Endothelial cell (in vitro differentiated cells): ENCODE measurements around the gene OSBP2. TPM values are rescaled to one million over a fixed set of nuclear protein-coding genes. Genes with fewer than 3 reads are reported as not detected.

Experiments
- DNase-seq: peaks from one replicate; pipeline ENCODE4 v3.0.0; 2021; ENCODE audit warnings: low spot score
- H3K27ac Mint-ChIP-seq: one replicate; pipeline ENCODE4 v1.8.0; 2021; ENCODE audit warnings: mixed read lengths, inconsistent platforms; ENCODE audit not compliant: unreplicated experiment
- H3K27me3 Mint-ChIP-seq: one replicate; pipeline ENCODE4 v1.8.0; 2021; ENCODE audit warnings: mild to moderate bottlenecking, moderate library complexity, mixed read lengths, inconsistent platforms; ENCODE audit not compliant: unreplicated experiment
- H3K36me3 Mint-ChIP-seq: one replicate; pipeline ENCODE4 v1.8.0; 2021; ENCODE audit warnings: mild to moderate bottlenecking, low read depth, mixed read lengths, inconsistent platforms; ENCODE audit not compliant: unreplicated experiment
- H3K4me1 Mint-ChIP-seq: one replicate; pipeline ENCODE4 v1.8.0; 2021; ENCODE audit warnings: mild to moderate bottlenecking, mixed read lengths, inconsistent platforms; ENCODE audit not compliant: unreplicated experiment
- H3K4me3 Mint-ChIP-seq: one replicate; pipeline ENCODE4 v1.8.0; 2021; ENCODE audit warnings: mild to moderate bottlenecking, mixed read lengths, inconsistent platforms; ENCODE audit not compliant: unreplicated experiment
- H3K9me3 Mint-ChIP-seq: one replicate; pipeline ENCODE4 v1.8.0; 2021; ENCODE audit warnings: mixed read lengths, inconsistent platforms; ENCODE audit not compliant: unreplicated experiment
- CTCF ChIP-seq: fragments of 200-600 bp; sonication (generic); IDR thresholded peaks from one replicate; pipeline ENCODE4 v1.5.0; 2021; ENCODE audit warnings: antibody characterized with exemption; ENCODE audit not compliant: unreplicated experiment
- total RNA-seq: library from RNA; stranded (reverse); fragmentation: NEBNext Ultra II Directional; extraction: Animal tissue kit (Norgen Biotek cat#: 25700); gene quantifications from one replicate; pipeline ENCODE4 v1.2.1, GENCODE V29; 2021; ENCODE audit not compliant: unreplicated experiment

The OSBP2 gene
- total RNA-seq, 1 donor from 2014 or later, result 3.0 TPM

DNA sequence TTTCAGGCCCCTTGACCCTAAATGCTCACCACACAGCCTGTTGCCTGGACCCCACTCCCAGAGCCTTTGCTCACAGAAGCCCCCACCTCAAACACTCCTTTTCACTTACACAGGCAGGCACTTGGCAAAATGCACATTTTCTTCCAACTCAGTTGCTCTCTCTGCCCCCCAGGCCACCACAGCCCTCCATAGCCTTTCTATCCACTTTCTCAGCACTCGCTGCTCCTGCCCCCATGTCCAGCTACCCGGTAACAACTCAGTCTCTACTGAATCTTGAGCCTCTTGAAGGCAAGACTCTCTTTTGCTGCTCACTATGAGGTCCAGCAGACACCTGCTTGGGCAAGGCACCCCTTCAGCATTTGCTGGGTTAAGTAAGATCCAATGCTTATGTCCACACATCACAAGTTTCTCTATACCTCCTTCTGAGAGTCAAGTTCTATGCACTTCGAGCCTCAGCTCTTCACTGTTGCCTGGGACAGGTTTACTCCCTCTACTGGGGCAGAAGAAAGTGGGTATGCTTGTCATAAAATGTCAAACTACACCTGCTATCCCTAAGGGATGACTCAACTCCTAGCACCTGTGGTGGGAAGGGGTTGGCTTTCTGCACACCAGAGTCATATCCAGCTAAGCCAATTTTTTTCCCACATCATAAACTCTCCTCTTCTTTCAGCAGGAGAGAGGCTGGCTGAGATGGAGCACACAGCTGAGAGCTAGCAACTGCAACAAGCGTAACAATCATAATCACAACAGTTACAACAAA, 237.0 kb downstream of the OSBP2 start:
- H3K27ac Mint-ChIP-seq, result peak overlapping the region; percentile 37
- DNase-seq, result no peak
- no peaks in the 10 kb centered on the region for H3K9me3 Mint-ChIP-seq
- H3K4me3 Mint-ChIP-seq, result peak overlapping the region; percentile 59
- H3K27me3 Mint-ChIP-seq, result peaks cover 2% of the 10 kb centered on the region
- H3K36me3 Mint-ChIP-seq, result peaks cover 81% of the 10 kb centered on the region
- no peak for TF ChIP-seq CTCF
- peaks cover 6% of the 10 kb centered on the region for H3K4me1 Mint-ChIP-seq

GRCh38 chr22:30932661-30933060, 238.0 kb downstream of the OSBP2 start:
- H3K4me3 Mint-ChIP-seq, result peak overlapping the region; percentile 39
- H3K27ac Mint-ChIP-seq, result peak overlapping the region; percentile 30
- H3K4me1 Mint-ChIP-seq, result peaks cover 6% of the 10 kb centered on the region
- H3K9me3 Mint-ChIP-seq, result no peaks in the 10 kb centered on the region
- no peak for DNase-seq
- TF ChIP-seq CTCF, result no peak
- H3K36me3 Mint-ChIP-seq, result peaks cover 76% of the 10 kb centered on the region
- peaks cover 2% of the 10 kb centered on the region for H3K27me3 Mint-ChIP-seq

GRCh38 chr22:30933457-30933856, 238.8 kb downstream of the OSBP2 start:
- no peak for TF ChIP-seq CTCF
- Mint-ChIP-seq H3K9me3 (no peaks in the 10 kb centered on the region), H3K36me3 (peaks cover 76% of the 10 kb centered on the region), H3K4me3 (peak overlapping the region; percentile 47), H3K27ac (no peak overlapping the region), H3K27me3 (peaks cover 2% of the 10 kb centered on the region), H3K4me1 (peaks cover 6% of the 10 kb centered on the region)
- DNase-seq, result no peak

DNA sequence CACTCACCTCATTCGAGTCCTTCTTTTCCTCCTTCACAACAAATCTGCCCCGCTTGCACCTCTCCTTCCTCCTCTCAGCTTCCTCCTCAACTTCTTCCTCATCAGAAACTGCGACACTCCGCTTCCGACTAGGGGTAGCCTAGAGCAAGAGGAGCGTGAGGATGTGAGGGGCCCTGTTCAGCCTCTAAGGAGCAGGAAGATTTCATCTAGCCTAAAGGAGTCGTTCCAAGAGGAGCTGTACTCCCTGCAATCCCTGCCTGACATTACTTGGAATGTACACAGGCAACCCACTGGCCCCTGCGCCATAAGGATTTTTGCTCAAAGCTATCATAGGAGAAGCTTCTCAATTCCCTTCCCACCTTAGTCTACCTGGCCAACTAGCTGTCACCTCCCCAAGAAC, 239.4 kb downstream of the OSBP2 start:
- Mint-ChIP-seq H3K4me3 (no peak overlapping the region), H3K36me3 (peaks cover 74% of the 10 kb centered on the region), H3K27me3 (peaks cover 2% of the 10 kb centered on the region), H3K9me3 (no peaks in the 10 kb centered on the region), H3K27ac (peak overlapping the region; percentile 24), H3K4me1 (peaks cover 6% of the 10 kb centered on the region)
- TF ChIP-seq CTCF, result no peak
- DNase-seq, result no peak

DNA sequence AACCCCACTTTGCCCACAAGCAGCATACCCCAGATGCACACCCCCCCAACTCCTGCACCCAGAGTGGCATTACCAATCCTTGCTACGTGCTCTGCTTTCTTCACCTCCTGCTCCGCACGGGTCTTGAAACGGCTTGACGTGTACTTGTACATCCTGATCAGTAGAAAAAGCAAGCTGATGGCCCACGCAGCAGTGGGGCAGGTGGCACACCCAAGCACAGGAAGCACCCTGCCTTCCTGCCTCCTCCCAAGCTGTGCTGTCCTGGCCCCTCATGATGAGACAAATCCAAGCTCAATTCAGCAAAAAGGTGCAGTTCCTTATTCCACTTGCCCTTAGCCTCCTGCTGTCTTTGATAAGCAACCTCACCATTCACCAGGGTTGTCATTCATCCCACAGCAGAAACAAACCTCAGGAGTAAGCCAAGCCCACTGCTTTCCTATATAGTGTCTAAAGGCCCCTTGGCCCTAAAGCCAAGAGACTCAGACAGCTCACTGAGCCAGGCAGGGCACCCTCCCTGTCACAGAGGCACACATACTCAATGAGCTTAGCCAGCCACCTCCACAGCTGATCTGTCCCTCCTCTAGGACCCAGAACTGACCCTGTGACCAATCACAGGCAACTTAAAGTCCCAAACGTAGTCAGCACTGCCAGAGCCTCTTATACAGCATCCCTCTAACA, 246.2 kb downstream of the OSBP2 start:
- H3K27ac Mint-ChIP-seq, result no peak overlapping the region
- no peak overlapping the region for H3K4me3 Mint-ChIP-seq
- peaks cover 71% of the 10 kb centered on the region for H3K36me3 Mint-ChIP-seq
- peaks cover 6% of the 10 kb centered on the region for H3K4me1 Mint-ChIP-seq
- no peaks in the 10 kb centered on the region for H3K9me3 Mint-ChIP-seq
- TF ChIP-seq CTCF, result no peak
- H3K27me3 Mint-ChIP-seq, result no peaks in the 10 kb centered on the region
- no peak for DNase-seq
